Astrocyte of the spinal cord (primary cell): ENCODE measurements around the gene GPS2.
"Not testable (repeated sequence)": the region's sequence is repeated elsewhere in the genome, so short reads cannot be mapped to it uniquely, and the experiment has no call there.

Source experiments
- DNase-seq: peaks from one replicate; pipeline ENCODE4 v3.0.0; 2011; ENCODE audit warnings: low read depth, low spot score
- H3K4me3 ChIP-seq: 2 replicates; pipeline ENCODE4 v1.5.1; 2011; ENCODE audit warnings: low read depth, mild to moderate bottlenecking, low read length, moderate library complexity
- in situ Hi-C: cut with HindIII; loops from 2 replicates; pipeline ENCODE4 v1.10.0; 2017; ENCODE audit warnings: low sequenced_read_pairs
- TF ChIP-seq, protein P1 (sequence below): IDR thresholded peaks from 2 replicates; pipeline ENCODE4 v1.5.1; 2012; ENCODE audit warnings: low read depth, mild to moderate bottlenecking, low read length, inconsistent platforms

Gene GPS2

DNA sequence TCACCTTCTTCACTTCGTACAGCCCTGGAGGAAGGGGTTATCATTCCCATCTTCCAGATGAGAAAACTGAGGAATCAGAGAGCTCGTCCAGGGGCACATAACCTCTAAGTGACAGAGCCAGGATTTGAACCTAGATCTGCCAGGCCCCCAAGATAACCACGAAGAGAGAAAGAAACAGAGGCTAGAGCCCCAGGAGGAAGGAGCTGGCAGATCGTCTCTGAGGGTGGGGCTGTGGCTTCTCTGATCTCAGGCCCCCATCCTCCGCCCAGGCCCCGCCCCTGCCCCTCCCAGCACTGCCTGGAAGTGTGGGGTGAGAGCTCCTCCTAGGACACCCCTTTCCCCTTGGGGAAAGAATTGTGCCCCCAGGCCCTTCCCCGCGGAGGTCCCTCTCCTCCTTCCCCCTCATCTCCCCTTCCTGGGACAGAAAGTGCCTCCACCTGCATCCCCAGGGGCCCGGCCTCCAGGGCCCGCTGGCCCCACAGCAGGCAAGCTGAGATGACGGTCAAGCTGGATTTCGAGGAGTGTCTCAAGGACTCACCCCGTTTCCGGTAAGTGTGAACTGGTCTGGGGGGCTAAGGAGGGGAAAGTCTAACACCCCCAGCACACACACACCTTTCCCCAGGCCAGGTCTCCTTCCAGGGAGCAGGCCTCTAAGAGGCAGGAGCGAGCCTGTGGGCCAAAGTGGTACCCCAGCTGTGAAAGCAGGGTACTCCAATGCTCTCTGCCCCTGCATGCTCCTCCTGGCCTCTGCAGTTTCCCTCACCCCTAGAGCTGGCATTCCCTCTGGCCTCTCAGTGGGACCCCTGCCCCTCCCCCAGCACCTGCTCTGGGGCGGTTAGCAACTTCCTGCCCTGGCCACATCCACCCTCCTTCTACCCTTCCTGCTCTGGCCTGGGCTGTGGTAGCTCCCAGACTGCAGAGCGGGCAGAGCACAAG lies 21.3 kb upstream of the GPS2 start, which contains the start of gene ACAP1:
ACAP1 (plus strand) TSS at position 290 of the 936 bp plus-strand sequence; CDS start at position 496, 206 bp downstream.
- H3K4me3 ChIP-seq, result no peak within 1 kb of the TSS
- TF ChIP-seq, protein P1, sequence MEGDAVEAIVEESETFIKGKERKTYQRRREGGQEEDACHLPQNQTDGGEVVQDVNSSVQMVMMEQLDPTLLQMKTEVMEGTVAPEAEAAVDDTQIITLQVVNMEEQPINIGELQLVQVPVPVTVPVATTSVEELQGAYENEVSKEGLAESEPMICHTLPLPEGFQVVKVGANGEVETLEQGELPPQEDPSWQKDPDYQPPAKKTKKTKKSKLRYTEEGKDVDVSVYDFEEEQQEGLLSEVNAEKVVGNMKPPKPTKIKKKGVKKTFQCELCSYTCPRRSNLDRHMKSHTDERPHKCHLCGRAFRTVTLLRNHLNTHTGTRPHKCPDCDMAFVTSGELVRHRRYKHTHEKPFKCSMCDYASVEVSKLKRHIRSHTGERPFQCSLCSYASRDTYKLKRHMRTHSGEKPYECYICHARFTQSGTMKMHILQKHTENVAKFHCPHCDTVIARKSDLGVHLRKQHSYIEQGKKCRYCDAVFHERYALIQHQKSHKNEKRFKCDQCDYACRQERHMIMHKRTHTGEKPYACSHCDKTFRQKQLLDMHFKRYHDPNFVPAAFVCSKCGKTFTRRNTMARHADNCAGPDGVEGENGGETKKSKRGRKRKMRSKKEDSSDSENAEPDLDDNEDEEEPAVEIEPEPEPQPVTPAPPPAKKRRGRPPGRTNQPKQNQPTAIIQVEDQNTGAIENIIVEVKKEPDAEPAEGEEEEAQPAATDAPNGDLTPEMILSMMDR, result no peak
- in situ Hi-C loops, result no loop called here
- no peak for DNase-seq

DNA sequence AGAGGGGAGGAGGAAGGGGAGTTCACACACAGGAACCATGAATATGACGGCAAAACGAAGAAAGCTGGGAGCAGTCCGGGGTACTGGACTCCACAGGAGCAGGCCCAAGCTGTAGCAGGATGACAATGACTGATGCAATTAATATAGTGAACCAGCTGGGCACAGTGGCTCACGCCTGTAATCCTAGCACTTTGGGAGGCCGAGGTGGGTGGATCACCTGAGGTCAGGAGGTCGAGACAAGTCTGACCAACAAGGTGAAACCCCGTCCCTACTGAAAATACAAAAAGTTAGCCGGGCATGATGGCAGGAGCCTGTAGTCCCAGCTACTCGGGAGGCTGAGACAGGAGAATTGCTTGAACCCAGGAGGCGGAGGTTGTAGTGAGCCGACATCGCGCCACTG lies 20.6 kb upstream of the GPS2 start:
- in situ Hi-C loops, result not testable (repeated sequence)

DNA sequence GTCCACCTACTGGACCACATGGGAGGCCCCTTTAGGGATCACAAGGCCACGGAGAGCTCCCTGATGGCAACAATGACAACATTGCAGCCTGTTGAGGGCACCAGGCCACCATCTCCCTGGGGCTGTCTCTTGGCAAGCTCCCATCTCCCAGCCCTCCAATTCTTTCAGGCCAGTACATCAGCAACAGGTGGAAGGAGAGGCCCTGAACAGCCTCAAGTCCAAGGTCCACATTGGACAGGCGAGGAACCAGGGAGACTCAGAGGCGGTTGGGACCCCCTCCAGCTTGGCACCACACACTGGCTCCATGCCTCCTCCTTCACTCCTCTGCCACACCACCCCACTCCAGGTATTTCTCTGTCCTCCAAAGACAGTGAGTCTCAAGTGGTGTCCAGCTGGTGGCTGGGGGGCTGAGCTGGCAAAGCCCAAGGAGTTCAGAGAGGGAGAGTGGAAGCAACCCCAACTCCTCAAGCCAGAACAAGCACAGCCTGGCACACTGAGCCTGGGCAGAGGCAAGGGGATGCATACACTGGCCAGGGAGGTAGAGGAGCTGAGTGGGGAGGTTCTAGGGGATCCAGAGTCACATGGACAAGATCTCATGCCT lies 19.9 kb upstream of the GPS2 start:
- in situ Hi-C loops, result no loop called here
- DNase-seq, result no peak
- TF ChIP-seq, protein P1, result no peak
- no peak overlapping the region for H3K4me3 ChIP-seq

More for the DNA sequence above, 20.6 kb upstream of the GPS2 start:
- not testable (repeated sequence) for DNase-seq, H3K4me3 ChIP-seq

DNA sequence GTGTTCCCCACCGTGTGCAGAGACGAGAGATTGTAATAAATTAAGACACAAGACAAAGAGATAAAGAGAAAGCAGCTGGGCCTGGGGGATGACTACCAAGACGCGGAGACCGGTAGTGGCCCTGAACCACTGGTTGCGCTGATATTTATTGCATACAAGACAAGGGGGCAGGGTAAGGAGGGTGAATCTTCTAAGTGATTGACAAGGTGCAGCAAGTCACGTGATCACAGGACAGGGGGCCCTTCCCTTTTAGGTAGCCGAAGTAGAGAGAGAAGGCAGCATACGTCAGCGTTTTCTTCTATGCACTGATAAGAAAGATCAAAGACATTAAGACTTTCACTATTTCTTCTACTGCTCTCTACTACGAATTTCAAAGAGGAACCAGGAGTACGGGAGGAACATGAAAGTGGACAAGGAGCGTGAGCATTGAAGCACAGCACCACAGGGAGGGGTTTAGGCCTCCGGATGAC lies 17.5 kb upstream of the GPS2 start:
- DNase-seq, H3K4me3 ChIP-seq, in situ Hi-C loops: not testable (repeated sequence)

DNA sequence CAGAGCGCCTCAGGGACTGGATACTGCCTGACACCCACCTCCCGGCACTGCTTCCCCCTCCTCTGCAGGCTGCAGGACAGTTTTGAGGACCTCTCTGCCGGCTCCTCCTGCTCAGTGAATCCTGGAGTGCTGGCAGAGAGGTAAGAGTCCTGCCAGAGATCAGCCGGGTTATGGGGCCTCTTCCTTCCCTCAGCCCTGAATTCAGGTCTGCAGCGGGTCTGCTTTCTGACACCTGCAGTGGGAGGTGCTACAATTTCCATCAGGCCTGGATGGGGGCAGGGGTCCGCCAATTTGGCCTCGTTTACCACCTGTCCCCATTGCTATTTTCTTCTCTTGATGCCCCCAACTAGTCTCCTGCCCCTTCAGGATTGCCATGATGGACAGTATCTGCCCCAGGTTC lies 17.0 kb upstream of the GPS2 start:
- TF ChIP-seq, protein P1, result no peak
- H3K4me3 ChIP-seq, result no peak overlapping the region
- in situ Hi-C loops, result no loop called here

DNA sequence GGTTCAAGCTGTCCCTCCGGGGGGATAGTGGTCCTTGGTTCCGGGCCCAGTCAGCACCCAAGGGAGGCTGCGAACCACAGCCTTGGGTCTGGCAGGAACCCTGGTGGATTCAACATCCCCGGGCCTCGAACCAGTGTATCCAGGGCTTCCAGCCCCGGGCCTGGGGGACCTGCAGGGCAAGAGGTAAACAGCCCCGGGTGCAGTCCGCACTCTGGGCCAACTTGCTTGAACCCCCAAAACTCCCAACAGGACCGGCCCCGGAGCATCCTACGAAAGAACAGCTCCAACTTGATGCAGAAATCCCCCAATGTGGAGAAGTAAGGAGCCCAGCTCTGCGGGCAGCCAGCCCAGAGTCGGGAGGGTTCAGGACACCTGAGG lies 15.5 kb upstream of the GPS2 start:
- in situ Hi-C loops, result no loop called here
- H3K4me3 ChIP-seq, result peak overlapping the region; percentile 89
- DNase-seq, result no peak
- TF ChIP-seq, protein P1, result no peak

More for the DNA sequence above, 17.0 kb upstream of the GPS2 start:
- no peak for DNase-seq

DNA sequence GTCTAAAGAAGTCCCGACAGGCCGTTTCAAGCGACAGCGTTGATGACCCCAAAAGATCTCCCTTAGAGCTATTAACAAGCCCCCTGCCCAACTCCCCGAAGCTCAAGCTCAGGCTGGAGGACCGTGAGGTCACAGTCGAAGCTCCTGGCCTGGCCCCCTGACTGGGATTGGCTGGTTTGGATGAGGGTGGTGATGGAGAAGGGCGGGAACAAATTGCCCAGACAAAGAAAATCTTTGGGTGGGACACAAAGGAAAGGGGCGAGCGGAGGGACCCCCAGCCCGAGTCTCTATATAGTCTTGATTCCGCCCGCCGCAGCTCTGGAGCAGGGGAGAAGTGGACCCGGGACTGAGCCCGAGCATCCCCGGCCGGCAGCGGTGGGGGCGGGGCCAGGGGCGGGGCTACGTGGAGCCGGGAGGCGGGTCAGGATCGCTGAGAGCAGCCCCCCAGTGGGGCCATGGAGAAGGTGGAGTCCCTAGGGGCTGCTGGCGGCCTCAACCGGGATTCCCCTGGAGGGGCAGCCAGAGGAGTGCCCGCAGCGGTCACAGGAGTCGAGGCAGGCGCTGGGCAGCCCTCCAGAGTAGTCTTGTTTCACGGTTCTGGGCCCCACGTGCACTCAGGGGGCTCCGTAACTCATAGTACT lies 15.0 kb upstream of the GPS2 start:
- TF ChIP-seq, protein P1, result no peak
- H3K4me3 ChIP-seq, result peak overlapping the region; percentile 89
- peak; percentile 89 for DNase-seq
- in situ Hi-C loops, result no loop called here
